C4-2B (cell line): ENCODE results near the gene GOLGA6L7.
"Not testable (repeated sequence)": the region's sequence is repeated elsewhere in the genome, so short reads cannot be mapped to it uniquely, and the experiment has no call there.

Experiments used
- H3K27ac ChIP-seq: fragments of 450-650 bp; 2 replicates; pipeline ENCODE4 v1.5.1; 2017
- ZFX ChIP-seq: fragments of 450-650 bp; IDR thresholded peaks from 2 replicates; pipeline ENCODE4 v1.6.1; 2017
- TF ChIP-seq, protein P1 (sequence below): fragments of 450-650 bp; conservative IDR thresholded peaks from 2 replicates; pipeline ENCODE4 v1.5.1; 2017; ENCODE audit warnings: mild to moderate bottlenecking

GOLGA6L7 gene

DNA sequence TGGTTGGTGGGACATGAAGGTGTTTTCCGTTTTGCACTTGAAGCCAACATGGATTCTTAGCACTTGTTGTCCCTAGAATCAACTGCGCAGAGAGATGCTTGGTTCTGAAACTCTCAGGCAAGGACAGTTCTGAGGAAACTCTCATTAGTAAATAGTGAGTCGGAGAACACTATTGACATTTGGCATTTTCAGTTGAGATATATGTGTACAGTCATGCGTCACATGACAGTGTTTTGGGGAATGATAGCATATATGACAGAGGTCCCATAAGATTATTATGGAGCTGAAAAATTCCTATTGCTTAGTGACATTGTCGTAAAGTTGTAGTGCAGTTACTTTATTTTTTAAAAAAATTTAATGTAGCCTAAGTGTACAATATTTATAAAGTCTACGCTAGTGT, 43.1 kb upstream of the GOLGA6L7 start:
- TF ChIP-seq ZFX = no peak
- TF ChIP-seq, protein P1, sequence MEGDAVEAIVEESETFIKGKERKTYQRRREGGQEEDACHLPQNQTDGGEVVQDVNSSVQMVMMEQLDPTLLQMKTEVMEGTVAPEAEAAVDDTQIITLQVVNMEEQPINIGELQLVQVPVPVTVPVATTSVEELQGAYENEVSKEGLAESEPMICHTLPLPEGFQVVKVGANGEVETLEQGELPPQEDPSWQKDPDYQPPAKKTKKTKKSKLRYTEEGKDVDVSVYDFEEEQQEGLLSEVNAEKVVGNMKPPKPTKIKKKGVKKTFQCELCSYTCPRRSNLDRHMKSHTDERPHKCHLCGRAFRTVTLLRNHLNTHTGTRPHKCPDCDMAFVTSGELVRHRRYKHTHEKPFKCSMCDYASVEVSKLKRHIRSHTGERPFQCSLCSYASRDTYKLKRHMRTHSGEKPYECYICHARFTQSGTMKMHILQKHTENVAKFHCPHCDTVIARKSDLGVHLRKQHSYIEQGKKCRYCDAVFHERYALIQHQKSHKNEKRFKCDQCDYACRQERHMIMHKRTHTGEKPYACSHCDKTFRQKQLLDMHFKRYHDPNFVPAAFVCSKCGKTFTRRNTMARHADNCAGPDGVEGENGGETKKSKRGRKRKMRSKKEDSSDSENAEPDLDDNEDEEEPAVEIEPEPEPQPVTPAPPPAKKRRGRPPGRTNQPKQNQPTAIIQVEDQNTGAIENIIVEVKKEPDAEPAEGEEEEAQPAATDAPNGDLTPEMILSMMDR = no peak
- no peak overlapping the region for H3K27ac ChIP-seq

DNA sequence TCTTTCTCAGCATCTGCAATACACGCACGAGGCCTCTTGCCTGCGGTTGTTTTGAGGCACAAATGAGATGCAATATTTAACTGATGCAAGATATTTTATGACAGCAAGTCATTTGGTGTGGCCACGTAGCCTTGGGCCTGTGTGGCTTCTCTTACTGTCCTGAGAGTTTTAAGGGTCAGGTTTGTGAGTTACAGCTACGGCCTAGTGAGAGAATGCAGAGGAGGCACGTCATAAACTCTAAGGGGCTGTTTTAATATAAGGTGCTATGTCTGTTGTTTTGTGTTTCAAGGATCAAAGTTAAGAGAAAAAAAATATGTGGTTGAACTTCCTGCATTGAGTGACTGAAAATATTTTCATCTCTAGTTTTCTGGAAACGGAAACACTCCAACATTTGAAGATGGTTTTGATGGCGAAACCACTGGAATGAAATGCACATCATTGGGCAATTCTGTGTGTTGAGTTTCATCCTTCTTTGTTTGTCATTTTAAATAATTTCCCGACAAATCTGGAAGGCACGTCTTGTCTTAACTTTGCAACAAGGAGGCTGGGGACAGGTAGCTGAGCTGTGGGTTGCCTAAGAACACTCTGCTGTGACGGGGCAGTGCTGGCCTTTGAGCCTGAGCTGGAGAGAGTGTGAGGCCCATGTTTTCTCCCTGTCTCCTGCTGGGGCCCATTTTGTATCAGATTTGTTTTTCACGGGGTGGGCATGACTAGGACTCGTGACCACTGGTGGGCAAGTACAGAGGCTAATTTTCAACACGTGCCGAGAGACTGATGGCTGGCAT, 42.5 kb upstream of the GOLGA6L7 start:
- no peak overlapping the region for H3K27ac ChIP-seq
- no peak for TF ChIP-seq ZFX
- TF ChIP-seq, protein P1 = no peak

DNA sequence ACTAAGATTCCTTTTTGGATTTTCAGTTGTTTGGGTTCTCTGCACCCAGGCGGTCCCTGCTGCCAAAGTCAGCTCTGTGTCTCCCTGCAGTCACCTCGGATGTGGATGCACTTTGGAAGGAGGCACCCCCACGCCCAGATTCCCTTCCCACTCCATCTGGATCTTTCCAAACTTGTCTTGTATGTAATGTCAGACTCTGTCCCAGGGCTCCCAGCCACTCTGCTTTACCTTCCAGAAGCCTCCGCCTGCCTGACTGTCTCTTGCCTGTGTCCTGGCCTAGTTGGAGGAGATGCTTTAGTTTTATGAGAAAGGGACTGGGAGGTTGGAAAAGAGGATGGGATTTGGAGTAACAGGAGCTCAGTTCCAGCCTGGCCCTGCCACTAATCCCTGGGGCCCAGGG, 41.8 kb upstream of the GOLGA6L7 start:
- not testable (repeated sequence) for H3K27ac ChIP-seq

DNA sequence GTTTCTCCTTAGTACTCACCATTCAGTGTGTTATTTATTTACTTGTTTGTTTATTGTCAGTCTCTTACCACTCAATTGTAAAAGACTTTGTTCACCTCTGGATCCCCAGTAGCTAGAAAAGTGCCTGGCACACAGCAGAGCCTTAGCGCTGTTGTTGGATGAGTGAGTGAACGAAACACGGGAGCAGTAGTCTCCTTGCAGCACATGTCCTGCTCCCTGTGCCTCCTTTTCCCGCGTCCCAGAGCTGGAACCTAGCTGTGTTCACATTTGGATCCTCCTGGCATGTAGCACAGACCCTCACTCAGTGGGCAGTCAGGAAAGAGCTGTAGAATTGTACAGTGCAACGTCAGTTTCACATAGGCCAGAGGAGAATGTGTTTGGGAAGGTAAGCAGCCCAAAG, 41.4 kb upstream of the GOLGA6L7 start:
- not testable (repeated sequence) for H3K27ac ChIP-seq

DNA sequence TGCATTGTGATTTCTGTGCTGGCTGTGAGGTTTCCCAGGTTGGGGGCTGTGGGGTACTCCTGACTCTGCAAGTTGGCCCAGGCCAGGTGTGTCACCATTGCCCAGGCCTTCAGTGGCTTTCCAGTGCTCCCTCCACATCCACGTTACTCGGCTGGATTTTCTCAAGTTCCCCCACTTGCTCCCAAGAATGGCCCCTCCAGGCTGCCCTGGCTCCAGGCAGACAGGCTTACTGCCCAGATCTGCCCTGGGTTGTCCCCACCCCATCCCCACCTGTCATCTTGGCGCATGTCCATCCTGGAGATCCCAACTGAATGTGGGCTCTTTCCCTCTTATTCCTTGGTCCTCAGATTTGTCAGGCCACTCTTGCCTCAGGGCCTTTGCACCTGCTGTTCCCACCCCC, 40.9 kb upstream of the GOLGA6L7 start:
- TF ChIP-seq, protein P1 = no peak
- TF ChIP-seq ZFX = no peak
- H3K27ac ChIP-seq = no peak overlapping the region

DNA sequence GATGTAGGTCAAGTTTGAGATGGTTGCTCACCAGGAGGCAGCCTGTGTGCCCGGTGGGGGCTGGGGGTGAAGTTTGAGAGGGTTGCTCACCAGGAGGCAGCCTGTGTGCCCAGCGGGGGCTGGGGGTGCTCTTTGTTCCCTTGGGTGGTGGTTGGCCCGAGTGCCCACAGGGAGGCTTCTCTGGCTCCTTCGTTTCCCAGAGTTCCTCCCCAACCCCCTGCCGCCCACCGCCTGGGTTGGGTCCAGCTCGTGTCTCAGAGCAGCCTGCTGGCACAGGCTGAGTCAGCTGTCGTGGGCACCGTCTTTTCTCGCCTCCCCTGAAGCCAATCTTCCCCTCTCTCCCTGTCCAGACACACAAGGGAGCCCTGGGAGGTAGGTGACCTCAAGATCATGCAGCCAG, 40.5 kb upstream of the GOLGA6L7 start:
- TF ChIP-seq ZFX = no peak
- TF ChIP-seq, protein P1 = no peak
- no peak overlapping the region for H3K27ac ChIP-seq

DNA sequence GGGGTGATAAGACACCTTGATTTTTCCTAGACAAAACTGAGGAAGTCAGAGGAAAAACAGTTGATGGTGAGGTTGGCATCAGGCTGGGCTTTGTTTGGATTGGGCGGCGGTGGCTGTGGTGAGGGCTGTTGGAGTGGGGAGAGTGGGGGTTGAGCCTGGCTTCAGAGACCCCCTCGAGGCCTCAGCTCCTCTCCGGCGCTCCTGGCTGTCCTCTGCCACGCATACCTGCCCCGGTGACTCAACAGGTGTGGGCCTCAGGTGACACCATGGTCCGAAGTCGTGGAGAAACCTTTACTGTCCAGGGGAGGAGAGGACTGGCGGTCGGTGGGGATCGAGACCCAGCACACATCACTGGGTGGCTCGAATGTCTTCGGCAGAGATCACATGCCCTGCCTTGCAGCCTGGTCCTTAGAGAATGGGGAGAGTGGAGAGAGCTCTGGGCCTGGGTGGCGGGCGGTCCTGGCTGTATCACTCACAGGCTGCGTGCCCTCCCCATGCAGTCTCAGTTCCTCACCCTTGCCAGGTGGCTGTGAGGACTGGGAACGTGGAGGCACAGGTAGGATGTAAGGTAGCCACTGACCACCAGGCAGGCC, 40.0 kb upstream of the GOLGA6L7 start:
- H3K27ac ChIP-seq = no peak overlapping the region
- TF ChIP-seq, protein P1 = no peak
- TF ChIP-seq ZFX = no peak

DNA sequence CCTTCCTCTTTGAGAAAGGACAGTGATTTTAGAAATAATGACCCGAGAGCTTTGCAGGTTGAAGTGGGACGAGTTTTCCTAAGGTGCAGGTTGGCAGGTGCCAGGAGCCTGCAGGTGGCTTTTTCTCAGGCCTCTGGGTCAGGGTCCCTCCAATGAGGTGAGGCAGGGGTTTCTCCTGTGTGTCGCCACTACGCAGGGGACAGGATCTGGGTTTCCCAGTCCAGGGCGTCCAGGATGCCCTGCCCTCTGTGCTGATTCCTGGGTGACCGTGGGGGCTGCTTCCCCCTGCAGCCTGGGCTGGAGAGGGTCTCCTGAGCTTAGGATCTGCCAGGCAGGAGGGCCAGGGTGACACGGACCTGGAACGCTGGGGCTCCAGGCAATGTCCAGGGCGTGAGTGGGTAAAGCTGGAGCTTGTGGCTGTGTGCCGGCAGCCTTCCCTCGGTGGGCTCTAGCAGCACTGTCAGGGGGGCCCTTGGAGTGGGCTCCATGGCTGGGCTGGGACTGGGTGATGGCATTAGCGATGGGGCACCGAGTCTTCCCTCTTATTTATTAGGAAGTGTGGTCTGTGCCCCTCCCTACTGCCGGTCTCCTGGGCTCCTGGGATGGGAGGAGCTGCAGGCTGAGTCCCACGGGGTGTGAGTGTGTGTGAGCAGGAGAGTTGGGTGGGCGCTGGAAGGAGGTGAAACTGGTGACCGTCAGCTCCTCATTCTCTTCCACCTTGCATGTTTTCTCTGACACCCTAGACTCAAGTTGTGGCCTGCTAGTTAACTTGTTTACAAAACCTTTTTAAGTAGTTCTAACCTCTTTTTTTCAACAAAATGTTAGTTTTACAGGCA, 39.1 kb upstream of the GOLGA6L7 start:
- H3K27ac ChIP-seq = no peak overlapping the region
- TF ChIP-seq ZFX = no peak
